HepG2 (cell line): ENCODE data around the gene AKAP6. TPM values are rescaled to one million over a fixed set of nuclear protein-coding genes. Genes with fewer than 3 reads are reported as not detected.
A peak's percentile ranks its signal among the peaks of the same experiment; 100 is the strongest.

Source experiments
- BCL6 ChIP-seq: IDR thresholded peaks from 2 replicates; pipeline ENCODE4 v1.6.1; 2016; ENCODE audit warnings: missing genetic modification reagents, missing compliant biosample characterization
- CHD2 ChIP-seq: IDR thresholded peaks from 2 replicates; pipeline ENCODE4 v1.6.1; 2011; ENCODE audit warnings: low read depth, low read length, improper control_type of control experiment
- HNRNPLL ChIP-seq: fragments of 200-400 bp; formaldehyde crosslinking; IDR thresholded peaks from 2 replicates; pipeline ENCODE4 v1.6.1; 2017; ENCODE audit warnings: mild to moderate bottlenecking, low read depth, low read length; ENCODE audit not compliant: poor library complexity, severe bottlenecking
- IRF2 ChIP-seq: IDR thresholded peaks from 2 replicates; pipeline ENCODE4 v1.6.1; 2018; ENCODE audit warnings: missing genetic modification reagents, missing compliant biosample characterization
- MED8 ChIP-seq: sonication (generic); formaldehyde crosslinking; IDR thresholded peaks from 2 replicates; pipeline ENCODE4 v1.8.1; 2023; ENCODE audit warnings: mild to moderate bottlenecking, missing genetic modification reagents; ENCODE audit not compliant: insufficient replicate concordance
- NPAS2 ChIP-seq: sonication (generic); formaldehyde crosslinking; IDR thresholded peaks from 2 replicates; pipeline ENCODE4 v1.8.0; 2022; ENCODE audit warnings: mild to moderate bottlenecking, missing genetic modification reagents, borderline replicate concordance
- ZFP36L1 ChIP-seq: sonication (generic); formaldehyde crosslinking; IDR thresholded peaks from 2 replicates; pipeline ENCODE4 v1.8.0; 2022; ENCODE audit warnings: mild to moderate bottlenecking, missing genetic modification reagents, moderate library complexity
- ZKSCAN8 ChIP-seq: IDR thresholded peaks from 2 replicates; pipeline ENCODE4 v1.6.1; 2016; ENCODE audit warnings: borderline replicate concordance, missing genetic modification reagents, missing compliant biosample characterization
- ZNF30 ChIP-seq: sonication (generic); formaldehyde crosslinking; IDR thresholded peaks from 2 replicates; pipeline ENCODE4 v1.5.0; 2020; ENCODE audit warnings: mild to moderate bottlenecking, missing genetic modification reagents
- ZNF33A ChIP-seq: sonication (generic); formaldehyde crosslinking; IDR thresholded peaks from 2 replicates; pipeline ENCODE4 v1.5.1; 2020; ENCODE audit warnings: missing genetic modification reagents, mild to moderate bottlenecking, moderate library complexity, borderline replicate concordance
- ZNF468 ChIP-seq: sonication (generic); formaldehyde crosslinking; IDR thresholded peaks from 2 replicates; pipeline ENCODE4 v1.8.0; 2022; ENCODE audit warnings: mild to moderate bottlenecking, moderate library complexity, missing genetic modification reagents
- ZNF678 ChIP-seq: sonication (generic); formaldehyde crosslinking; IDR thresholded peaks from 2 replicates; pipeline ENCODE4 v1.4.0; 2020; ENCODE audit warnings: mild to moderate bottlenecking, missing genetic modification reagents
- polyA plus RNA-seq, 8 experiments: library from polyadenylated mRNA; depleted of rRNA in 3 of 8; stranded (reverse) in 7 of 8; unstranded in 1 of 8; fragments of >200 nt; fragmentation: Illumina TruSeq in 4 of 8; extraction: Trizol in 4 of 8; gene quantifications; 2 replicates each; pipeline versions ENCODE4 v1.2.1 to v1.2.3, GENCODE V29; 2011 to 2016; ENCODE audit warnings: low read depth in 4 of 8, missing spikeins in 1 of 8, mixed read lengths in 1 of 8; ENCODE audit not compliant: insufficient read depth in 1 of 8
- total RNA-seq, 5 experiments: library from RNA; depleted of rRNA; stranded (reverse); fragments of >200 nt; fragmentation: Illumina TruSeq; extraction: Trizol; gene quantifications; 2 replicates each; pipeline ENCODE4 v1.2.3, GENCODE V29; 2016; ENCODE audit warnings: low read depth in 1 of 5
- TF ChIP-seq, protein P1 (sequence below): sonication (generic); formaldehyde crosslinking; IDR thresholded peaks from 2 replicates; pipeline ENCODE4 v1.4.0; 2020; ENCODE audit warnings: missing genetic modification reagents; ENCODE audit errors: not compliant biosample characterization
- TF ChIP-seq, protein P2 (sequence below): conservative IDR thresholded peaks from 2 replicates; pipeline ENCODE4 v1.6.1; 2018; ENCODE audit warnings: missing genetic modification reagents
- TF ChIP-seq, protein P3 (sequence below): sonication (generic); formaldehyde crosslinking; IDR thresholded peaks from 2 replicates; pipeline ENCODE4 v1.4.0; 2020; ENCODE audit warnings: missing genetic modification reagents, mild to moderate bottlenecking, borderline replicate concordance
- TF ChIP-seq, protein P4 (sequence below): sonication (generic); formaldehyde crosslinking; IDR thresholded peaks from 2 replicates; pipeline ENCODE4 v1.5.0; 2020; ENCODE audit warnings: missing genetic modification reagents
- TF ChIP-seq, protein P5 (sequence below): IDR thresholded peaks from 2 replicates; pipeline ENCODE4 v1.6.1; 2012; ENCODE audit warnings: low read depth, low read length, improper control_type of control experiment
- TF ChIP-seq, protein P6 (sequence below): sonication (generic); formaldehyde crosslinking; IDR thresholded peaks from 2 replicates; pipeline ENCODE4 v1.4.0; 2020; ENCODE audit warnings: missing genetic modification reagents, low read depth, mild to moderate bottlenecking, borderline replicate concordance

AKAP6 gene
- total and polyA plus RNA-seq, 2 of the 13 experiments (the other 11 are each of a cell fraction or from before 2014, with no cell fraction given): 1.4 TPM

DNA sequence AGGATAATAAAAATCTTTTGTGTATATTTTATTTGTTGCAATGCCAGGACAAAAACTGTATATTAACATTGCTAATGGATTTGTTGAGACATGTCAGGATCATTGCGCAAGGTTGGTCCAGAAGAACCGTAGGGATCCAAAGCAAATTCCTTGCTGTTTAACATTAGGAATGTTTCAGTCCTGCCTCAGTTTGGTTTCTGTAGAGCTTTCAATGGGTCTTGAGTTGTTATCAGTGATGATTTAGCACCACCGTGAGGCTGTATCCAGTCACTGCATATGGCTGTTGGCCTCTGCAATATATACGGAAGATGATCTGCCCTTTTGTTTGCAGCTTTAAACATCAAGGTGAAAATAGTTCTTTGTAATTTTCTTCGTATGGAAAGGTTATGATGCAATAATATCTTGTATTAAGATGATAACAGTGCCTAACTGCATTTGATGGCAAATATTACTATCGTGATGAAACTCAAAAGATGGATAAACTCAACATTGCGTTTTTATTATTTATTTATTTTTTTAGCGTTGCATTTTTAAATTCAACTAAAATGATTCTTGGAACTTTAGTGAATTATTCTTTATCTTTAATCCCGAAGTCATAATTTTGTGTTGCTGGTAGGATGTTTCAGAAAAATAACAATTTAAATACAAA is 231.2 kb downstream of the AKAP6 start (continued):
- TF ChIP-seq, protein P1, sequence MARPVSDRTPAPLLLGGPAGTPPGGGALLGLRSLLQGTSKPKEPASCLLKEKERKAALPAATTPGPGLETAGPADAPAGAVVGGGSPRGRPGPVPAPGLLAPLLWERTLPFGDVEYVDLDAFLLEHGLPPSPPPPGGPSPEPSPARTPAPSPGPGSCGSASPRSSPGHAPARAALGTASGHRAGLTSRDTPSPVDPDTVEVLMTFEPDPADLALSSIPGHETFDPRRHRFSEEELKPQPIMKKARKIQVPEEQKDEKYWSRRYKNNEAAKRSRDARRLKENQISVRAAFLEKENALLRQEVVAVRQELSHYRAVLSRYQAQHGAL (CRISPR knock-in tag): no peak
- TF ChIP-seq ZFP36L1 (CRISPR knock-in tag) (no peak; the same call in 1 of the 2 replicates), ZNF33A (no peak), HNRNPLL (no peak), ZNF678 (CRISPR knock-in tag) (no peak), ZNF468 (CRISPR knock-in tag) (no peak), NPAS2 (CRISPR knock-in tag) (no peak), ZKSCAN8 (peak; percentile 79; the same call in 1 of the 2 replicates), MED8 (CRISPR knock-in tag) (no peak), CHD2 (no peak), IRF2 (CRISPR knock-in tag) (peak; percentile 62; the same call in 1 of the 2 replicates), BCL6 (CRISPR knock-in tag) (0 out of 2 replicates have a peak, but pooled peaks have one; percentile 19), ZNF30 (CRISPR knock-in tag) (no peak)
- TF ChIP-seq, protein P2, sequence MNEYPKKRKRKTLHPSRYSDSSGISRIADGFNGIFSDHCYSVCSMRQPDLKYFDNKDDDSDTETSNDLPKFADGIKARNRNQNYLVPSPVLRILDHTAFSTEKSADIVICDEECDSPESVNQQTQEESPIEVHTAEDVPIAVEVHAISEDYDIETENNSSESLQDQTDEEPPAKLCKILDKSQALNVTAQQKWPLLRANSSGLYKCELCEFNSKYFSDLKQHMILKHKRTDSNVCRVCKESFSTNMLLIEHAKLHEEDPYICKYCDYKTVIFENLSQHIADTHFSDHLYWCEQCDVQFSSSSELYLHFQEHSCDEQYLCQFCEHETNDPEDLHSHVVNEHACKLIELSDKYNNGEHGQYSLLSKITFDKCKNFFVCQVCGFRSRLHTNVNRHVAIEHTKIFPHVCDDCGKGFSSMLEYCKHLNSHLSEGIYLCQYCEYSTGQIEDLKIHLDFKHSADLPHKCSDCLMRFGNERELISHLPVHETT (CRISPR knock-in tag): no peak
- TF ChIP-seq, protein P3, sequence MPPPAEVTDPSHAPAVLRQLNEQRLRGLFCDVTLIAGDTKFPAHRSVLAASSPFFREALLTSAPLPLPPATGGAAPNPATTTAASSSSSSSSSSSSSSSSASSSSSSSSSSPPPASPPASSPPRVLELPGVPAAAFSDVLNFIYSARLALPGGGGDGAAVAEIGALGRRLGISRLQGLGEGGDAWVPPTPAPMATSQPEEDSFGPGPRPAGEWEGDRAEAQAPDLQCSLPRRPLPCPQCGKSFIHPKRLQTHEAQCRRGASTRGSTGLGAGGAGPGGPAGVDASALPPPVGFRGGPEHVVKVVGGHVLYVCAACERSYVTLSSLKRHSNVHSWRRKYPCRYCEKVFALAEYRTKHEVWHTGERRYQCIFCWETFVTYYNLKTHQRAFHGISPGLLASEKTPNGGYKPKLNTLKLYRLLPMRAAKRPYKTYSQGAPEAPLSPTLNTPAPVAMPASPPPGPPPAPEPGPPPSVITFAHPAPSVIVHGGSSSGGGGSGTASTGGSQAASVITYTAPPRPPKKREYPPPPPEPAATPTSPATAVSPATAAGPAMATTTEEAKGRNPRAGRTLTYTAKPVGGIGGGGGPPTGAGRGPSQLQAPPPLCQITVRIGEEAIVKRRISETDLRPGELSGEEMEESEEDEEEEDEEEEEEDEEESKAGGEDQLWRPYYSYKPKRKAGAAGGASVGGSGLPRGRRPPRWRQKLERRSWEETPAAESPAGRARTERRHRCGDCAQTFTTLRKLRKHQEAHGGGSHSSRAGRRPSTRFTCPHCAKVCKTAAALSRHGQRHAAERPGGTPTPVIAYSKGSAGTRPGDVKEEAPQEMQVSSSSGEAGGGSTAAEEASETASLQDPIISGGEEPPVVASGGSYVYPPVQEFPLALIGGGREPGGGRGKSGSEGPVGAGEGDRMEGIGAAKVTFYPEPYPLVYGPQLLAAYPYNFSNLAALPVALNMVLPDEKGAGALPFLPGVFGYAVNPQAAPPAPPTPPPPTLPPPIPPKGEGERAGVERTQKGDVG (CRISPR knock-in tag): no peak
- TF ChIP-seq, protein P4, sequence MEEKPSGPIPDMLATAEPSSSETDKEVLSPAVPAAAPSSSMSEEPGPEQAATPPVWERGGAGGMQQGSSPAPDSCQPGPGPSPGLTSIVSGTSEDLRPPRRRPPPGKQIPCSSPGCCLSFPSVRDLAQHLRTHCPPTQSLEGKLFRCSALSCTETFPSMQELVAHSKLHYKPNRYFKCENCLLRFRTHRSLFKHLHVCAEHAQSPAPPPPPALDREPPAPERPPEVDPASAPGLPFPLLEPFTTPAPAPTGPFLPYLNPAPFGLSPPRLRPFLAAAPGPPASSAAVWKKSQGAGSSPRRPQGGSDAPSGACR (CRISPR knock-in tag): no peak
- TF ChIP-seq, protein P5, sequence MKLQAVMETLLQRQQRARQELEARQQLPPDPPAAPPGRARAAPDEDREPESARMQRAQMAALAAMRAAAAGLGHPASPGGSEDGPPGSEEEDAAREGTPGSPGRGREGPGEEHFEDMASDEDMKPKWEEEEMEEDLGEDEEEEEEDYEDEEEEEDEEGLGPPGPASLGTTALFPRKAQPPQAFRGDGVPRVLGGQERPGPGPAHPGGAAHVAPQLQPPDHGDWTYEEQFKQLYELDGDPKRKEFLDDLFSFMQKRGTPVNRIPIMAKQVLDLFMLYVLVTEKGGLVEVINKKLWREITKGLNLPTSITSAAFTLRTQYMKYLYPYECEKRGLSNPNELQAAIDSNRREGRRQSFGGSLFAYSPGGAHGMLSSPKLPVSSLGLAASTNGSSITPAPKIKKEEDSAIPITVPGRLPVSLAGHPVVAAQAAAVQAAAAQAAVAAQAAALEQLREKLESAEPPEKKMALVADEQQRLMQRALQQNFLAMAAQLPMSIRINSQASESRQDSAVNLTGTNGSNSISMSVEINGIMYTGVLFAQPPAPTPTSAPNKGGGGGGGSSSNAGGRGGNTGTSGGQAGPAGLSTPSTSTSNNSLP: peak; percentile 78; the same call in 1 of the 2 replicates
- TF ChIP-seq, protein P6, sequence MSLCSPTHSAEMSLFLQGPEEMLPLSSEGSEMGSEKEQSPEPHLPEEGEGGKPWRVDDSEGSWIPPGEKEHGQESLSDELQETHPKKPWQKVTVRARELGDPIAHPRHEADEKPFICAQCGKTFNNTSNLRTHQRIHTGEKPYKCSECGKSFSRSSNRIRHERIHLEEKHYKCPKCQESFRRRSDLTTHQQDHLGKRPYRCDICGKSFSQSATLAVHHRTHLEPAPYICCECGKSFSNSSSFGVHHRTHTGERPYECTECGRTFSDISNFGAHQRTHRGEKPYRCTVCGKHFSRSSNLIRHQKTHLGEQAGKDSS (CRISPR knock-in tag): no peak
